ENCODE data around the gene CD99.

GRCh38 chrX:2708592-2709188 lies 17.6 kb downstream of the CD99 start:
- TF ChIP-seq EP300 (IDR thresholded peaks at IDR 0.05) (no peak), POLR2A (IDR thresholded peaks at IDR 0.05) (no peak)
